Measurements from ENCODE around the gene USP5. TPM values are rescaled to one million over a fixed set of nuclear protein-coding genes. Genes with fewer than 3 reads are reported as not detected.
A peak's percentile ranks its signal among the peaks of the same experiment; 100 is the strongest.
"Not testable (repeated sequence)": the region's sequence is repeated elsewhere in the genome, so short reads cannot be mapped to it uniquely, and the experiment has no call there.

Gene USP5
- total RNA-seq, 1 donor from 2014 or later: 66.2 TPM

DNA sequence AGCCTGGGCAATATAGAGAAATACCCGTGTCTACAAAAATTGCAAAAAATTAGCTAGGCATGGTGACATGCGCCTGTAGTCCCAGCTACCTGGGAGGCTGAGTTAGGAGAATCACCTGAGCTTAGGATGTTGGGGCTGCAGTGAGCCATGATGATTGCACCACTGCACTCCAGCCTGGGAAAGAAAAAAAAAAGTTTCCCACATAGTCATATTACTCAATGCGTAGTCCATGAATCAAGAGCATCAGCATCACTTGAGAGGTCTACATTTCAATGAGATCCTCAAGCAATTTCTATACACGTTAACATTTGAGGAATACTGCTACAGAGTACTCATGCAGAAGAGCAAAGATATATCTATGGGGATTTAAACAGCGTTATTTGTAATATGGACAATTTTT lies 47.5 kb downstream of the USP5 start:
- DNase-seq (no peak), ATAC-seq (no peak)
- intact Hi-C loops (cut with micrococcal nuclease): no loop called here

DNA sequence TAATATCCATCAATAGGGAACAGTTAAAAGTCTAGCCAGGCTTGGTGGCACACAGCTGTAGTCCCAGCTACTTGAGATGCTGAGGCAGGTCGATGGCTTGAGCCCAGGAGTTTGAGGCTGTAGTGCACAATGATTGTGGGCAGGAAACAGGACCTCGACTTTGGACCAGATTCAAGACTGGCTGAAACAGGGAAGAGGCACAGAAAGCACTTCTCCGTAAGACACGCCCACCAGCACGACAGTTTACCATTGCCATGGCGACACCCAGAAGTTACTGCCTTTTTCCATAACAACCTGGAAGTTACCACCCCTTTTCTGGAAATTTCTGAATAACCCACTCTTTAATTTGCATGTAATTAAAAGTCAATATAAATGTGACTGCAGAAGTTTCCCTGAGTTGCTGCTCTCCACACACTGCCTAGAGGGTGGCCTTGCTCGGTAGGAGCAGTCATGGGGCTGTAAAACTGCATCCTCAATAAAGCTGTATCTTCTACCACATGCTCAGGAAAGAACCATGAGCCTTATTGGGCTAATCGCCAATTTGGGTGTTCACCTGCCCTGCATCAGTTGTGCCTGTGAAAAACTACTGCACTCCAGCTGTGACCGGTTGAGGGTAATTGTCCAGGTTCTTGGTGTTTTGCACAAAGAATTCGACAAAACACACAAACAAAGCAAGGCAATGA lies 48.0 kb downstream of the USP5 start:
- intact Hi-C loops (cut with micrococcal nuclease): no loop called here
- ATAC-seq (peak; percentile 8), DNase-seq (peak; percentile 58)

DNA sequence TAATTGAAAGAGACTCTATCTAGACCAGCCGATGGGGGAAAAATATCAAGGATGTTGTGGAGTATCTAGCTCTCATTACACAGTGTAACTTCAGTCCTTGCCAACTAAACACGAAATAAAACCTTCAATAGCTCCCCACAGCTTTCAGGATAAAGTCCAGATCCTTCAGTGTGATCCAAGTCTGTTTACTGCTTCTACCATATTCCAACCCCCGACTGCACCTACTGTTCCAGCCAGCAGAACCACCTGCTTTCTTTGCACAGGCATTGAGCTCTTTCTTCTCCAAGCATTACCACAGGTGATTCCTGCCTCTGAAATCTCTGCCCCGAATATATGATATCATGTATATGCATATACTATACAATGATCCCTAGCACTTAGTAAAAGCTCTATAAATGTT lies 50.5 kb downstream of the USP5 start:
- intact Hi-C loops (cut with micrococcal nuclease): no loop called here
- DNase-seq (no peak), ATAC-seq (no peak)

DNA sequence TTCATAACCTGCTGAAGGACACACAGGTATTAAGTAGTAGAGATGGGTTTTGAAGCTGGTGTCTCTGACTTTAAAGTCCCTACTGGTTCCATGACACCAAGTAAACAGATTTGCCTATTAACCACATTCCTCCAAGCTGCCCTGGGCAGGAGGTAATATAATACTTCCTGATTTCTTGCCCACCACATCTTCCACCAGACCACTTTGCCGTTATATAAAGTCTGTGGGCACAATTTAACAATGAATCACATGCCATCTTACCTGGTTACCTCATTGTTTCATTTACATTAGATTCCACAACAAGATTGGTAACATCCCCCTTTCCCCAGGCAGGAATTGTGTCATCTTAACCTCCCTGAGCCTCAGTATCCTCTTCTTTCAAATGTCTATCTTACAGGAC lies 51.8 kb downstream of the USP5 start:
- ATAC-seq: no peak
- DNase-seq: no peak
- intact Hi-C loops (cut with micrococcal nuclease): no loop called here

DNA sequence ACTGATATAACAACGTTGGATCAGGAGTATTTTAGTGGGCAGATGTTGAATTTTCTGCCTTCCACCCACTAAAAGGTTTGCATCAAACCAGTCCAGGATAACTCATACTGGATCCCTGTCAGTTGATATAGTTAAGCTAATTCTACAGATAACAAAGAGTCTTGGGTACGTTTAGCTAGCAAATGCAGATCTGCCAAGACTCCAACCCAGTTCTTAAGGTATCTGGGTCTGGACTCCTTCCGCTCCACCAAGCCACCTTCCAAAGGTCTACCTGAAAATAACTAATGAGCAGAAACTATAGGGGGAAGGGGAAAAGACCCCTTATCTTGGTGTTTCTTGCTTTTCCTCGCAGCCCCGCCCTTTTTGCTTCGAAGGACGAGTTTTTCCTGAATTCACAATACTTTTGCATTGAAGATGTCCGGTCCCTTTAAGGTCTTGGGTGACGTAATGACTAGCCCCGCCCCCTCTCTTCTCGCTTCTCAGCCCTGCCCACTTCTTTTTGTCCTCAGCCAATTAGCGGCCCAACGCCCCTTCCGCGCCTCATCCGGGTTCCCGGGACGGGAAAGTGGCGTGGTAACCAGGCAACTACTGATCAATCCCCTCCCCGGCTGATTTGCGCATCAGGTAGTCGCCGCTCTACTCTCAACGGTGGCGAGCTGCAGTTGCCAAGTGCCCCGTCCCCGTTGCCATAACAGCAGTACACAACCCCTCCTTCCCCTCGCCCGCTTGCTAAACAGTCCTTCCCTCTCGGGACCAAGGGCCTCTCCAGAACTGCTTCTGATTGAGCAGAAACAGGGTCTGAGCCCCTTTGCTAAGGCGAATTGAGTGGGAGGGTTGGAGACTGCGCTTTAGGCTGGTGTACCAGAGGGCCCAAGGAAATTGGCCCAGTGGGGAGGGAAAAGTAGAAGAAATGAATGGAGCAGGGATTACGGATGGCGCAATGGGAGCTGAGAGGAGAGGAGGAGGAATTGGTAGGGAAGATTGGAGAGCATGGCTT lies 52.6 kb downstream of the USP5 start, which contains the start of gene LRRC23:
TSS of gene LRRC23 (plus strand) at position 543 of the 997 bp plus-strand sequence. CDS start 812 bp downstream, outside the sequence.
- ATAC-seq: peak; percentile 97
- peak; percentile 96 for DNase-seq
- intact Hi-C loops (cut with micrococcal nuclease): no loop called here

DNA sequence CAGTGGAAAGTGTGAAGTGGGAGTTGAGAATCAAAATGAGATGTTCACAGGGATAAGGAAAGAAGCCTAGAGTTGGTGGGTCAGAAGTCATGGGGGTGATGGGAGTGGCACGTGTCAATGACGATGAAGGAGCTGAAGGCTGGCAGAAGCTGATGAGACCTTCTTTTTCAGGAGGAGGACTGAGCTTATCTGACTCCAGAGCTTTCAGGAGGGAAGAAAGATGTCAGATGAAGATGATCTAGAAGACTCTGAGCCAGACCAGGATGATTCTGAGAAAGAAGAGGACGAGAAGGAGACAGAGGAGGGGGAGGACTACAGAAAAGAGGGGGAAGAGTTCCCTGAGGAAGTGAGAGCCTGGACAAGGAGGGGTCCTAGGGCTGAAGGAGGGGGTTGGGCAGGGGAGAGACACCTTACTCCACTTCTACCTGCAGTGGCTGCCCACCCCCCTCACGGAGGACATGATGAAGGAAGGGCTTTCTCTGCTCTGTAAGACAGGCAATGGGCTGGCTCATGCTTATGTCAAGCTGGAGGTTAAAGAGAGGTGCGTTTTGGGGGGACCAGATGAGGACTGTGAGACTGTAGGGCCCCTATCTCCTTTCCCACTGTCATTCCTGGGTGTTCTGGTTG lies 53.6 kb downstream of the USP5 start:
- DNase-seq: no peak
- intact Hi-C loops (cut with micrococcal nuclease): no loop called here
- no peak for ATAC-seq

DNA sequence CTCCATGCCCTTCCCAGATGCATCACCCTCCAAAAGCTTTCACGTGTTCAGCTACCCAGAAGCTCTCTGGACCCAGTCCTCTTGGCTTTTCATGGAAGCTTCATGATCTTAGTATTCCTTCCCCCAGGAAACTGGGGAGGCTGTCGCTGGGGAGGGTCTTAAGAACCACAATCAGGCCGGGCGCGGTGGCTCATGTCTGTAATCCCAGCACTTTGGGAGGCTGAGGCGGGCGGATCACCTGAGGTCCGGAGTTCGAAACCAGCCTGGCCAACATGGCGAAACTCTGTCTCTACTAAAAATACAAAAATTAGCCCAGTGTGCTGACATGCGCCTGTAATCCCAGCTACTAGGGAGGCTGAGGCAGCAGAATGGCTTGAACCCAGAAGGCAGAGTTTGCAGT lies 56.2 kb downstream of the USP5 start:
- intact Hi-C loops (cut with micrococcal nuclease); DNase-seq; ATAC-seq: not testable (repeated sequence)

DNA sequence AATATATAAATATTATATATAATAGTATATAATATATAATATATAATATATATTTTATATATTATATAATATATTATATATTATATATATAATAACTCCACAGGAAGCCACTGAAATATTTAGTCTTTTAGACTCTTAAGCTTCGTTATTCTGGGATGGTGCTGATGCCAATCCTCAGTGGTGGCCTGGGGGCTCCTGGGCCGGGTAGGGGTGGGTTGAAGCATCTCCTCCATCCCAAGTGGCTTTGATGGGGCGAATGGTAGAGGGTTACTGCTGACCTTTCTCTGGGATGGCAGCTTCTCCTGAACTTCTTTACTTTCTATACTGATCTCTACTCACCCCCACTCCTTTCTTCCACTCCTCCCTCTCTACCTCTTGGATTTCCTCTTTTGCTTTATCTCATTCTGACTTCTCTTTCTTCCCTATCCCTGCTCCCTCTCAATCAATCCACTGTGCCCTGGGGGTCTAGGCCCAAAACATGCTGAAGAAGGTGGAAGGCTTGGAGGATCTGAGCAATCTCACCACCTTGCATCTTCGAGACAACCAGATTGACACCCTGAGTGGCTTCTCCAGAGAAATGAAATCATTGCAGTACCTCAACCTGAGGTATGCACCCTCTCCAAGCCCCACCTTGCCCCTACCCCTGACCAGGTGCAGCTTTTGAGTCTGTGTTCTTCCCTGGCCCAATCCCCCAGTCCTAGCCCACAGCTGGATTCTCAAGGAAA lies 57.6 kb downstream of the USP5 start:
- intact Hi-C loops (cut with micrococcal nuclease): no loop called here
- no peak for DNase-seq
- ATAC-seq: no peak

DNA sequence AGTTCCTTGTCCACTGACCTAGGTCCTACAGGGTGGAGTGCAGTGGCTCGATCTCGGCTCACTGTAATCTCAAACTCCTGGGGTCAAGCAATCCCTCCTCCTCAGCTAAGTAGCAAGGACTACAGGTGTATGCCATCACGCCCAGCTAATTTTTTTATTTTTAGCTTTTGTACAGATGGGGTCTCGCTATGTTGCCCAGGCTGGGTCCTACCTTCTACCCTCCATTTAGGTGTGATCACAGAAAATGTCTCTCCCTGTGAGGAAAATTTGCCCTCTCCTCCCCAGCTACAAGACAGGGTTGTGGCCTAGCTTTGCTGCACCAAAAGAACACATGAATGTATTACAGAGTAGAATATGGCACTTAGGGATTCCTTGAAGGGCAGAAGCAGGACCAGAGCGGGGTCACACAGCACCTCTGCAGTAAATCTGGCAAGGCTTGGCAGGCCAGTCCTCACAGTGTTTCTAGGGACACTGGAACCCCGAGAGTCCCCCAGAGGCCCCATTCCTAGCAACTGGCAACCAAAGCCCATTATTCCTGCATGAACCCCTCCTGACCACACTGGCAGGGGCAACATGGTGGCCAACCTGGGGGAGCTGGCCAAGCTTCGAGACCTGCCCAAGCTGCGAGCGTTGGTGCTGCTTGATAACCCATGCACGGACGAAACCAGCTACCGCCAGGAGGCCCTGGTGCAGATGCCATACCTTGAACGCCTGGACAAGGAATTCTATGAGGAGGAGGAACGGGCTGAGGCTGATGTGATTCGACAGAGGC lies 60.4 kb downstream of the USP5 start:
- intact Hi-C loops (cut with micrococcal nuclease): no loop called here
- ATAC-seq: no peak
- DNase-seq: no peak

DNA sequence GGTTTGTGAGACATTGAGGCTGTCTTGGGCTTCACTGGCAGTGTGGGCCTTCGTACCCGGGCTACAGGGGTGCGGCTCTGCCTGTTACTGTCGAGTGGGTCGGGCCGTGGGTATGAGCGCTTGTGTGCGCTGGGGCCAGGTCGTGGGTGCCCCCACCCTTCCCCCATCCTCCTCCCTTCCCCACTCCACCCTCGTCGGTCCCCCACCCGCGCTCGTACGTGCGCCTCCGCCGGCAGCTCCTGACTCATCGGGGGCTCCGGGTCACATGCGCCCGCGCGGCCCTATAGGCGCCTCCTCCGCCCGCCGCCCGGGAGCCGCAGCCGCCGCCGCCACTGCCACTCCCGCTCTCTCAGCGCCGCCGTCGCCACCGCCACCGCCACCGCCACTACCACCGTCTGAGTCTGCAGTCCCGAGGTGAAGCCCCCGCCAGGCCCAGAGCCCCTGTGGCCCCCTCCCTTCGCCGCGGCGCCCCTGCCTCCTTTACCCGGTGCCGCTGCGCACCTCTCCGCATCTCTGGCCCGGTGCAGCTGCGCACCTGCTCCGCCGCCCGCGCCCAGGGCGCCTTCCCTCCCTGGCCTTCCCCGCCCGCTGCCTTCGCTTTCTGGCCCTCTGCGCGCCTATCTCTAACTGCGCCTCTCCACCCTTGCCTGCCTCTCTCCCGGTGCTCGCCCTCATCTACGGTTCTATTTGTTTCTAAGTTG lies 62.4 kb downstream of the USP5 start, which contains the start of gene ENO2:
TSS of gene ENO2 (plus strand) at position 335 of the 701 bp plus-strand sequence. CDS start 1,253 bp downstream, outside the sequence.
- peak; percentile 93 for ATAC-seq
- intact Hi-C loops (cut with micrococcal nuclease): no loop called here
- peak; percentile 85 for DNase-seq

DNA sequence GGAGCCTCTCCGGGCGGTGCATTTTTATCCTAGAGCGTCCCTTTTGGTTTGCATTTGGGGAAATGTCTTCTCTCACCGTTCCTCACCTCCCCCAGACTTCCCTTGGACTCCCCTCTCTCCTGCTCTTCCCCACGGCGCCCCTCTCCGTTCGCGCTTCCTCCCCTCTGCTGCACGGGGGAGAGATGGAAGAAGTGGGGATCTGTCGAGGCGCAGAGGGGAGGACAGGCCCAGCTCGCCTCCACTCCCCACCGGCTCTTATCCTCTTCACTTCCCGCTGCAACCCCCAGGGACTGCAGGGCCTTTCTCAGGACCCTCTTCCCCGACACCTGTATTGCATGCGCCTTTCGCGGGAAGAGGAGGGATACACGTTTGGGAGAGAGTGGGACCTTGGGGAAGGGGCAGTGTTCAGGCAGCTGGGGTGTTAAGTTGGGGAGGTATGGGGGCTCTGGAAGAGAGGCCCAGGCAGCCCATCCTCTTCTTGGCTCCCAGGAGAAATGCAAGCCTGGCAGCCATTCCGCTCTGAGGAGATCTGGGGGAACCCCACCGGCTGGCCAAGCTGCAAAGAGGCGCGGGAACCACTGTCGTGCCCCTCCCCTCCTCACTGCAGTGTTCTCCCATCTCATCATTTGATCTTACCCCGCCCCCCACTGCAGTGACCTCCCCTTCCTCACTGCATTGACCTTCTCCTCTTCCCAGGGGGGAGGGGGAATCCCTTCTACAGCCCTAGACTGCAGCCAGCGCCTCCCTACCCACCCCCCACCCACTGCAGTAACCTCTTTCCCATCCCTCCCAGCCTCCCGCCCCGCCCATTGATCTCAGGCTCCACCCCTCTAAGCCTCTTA lies 63.2 kb downstream of the USP5 start:
- no peak for DNase-seq
- peak; percentile 10 for ATAC-seq
- intact Hi-C loops (cut with micrococcal nuclease): no loop called here

DNA sequence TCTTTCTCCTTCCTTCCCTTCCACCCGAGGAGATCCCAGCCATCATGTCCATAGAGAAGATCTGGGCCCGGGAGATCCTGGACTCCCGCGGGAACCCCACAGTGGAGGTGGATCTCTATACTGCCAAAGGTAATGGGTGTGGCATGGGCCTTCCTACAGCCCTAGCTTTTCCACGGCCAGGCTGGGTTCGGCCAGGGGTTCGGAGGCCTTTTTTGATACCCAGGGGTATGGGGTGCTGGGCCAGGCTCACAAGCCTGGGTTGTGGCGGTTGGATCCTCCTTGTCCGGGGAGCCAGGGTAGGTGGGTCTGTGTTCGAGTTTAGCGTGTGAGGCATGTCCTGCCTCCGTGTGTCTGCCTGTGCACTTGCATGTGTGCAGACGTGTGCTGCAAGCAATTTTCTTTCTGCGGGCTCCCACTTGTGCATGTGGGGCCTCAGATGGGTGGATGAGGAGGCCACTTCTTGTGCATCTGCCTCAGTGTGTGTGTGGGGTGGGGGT lies 63.9 kb downstream of the USP5 start:
- DNase-seq (no peak), ATAC-seq (no peak)
- intact Hi-C loops (cut with micrococcal nuclease): no loop called here

Other genes starting within 250 kb of the USP5 start
- 159 TPM for gene CHD4, start 244.8 kb upstream of the USP5 start, total RNA-seq
- 8.6 TPM for gene LPAR5, start 216.2 kb upstream of the USP5 start, total RNA-seq
- gene ACRBP, start 204.7 kb upstream of the USP5 start, total RNA-seq: 2.2 TPM
- 30.1 TPM for gene ING4, start 189.0 kb upstream of the USP5 start, total RNA-seq
- gene ZNF384, start 162.8 kb upstream of the USP5 start, total RNA-seq: 31.8 TPM
- gene PIANP, start 151.3 kb upstream of the USP5 start, total RNA-seq: 0.25 TPM
- 81.9 TPM for gene COPS7A, start 128.1 kb upstream of the USP5 start, total RNA-seq
- 158 TPM for gene MLF2, start 99.0 kb upstream of the USP5 start, total RNA-seq
- gene PTMS, start 85.8 kb upstream of the USP5 start, total RNA-seq: 133 TPM
- 0.37 TPM for gene LAG3, start 79.6 kb upstream of the USP5 start, total RNA-seq
- 8.4 TPM for gene CD4, start 62.6 kb upstream of the USP5 start, total RNA-seq
- 5.3 TPM for gene GPR162, start 30.3 kb upstream of the USP5 start, total RNA-seq
- 11.5 TPM for gene P3H3, start 23.7 kb upstream of the USP5 start, total RNA-seq
- 5.4 TPM for gene GNB3, start 11.2 kb upstream of the USP5 start, total RNA-seq
- 0.32 TPM for gene CDCA3, start 864 bp upstream of the USP5 start, total RNA-seq
- gene TPI1, start 15.4 kb downstream of the USP5 start, total RNA-seq: 855 TPM
- 2.2 TPM for gene SPSB2, start 21.2 kb downstream of the USP5 start, total RNA-seq
- gene LRRC23, start 52.7 kb downstream of the USP5 start, total RNA-seq: 7.7 TPM
- 12.0 TPM for gene ENO2, start 62.4 kb downstream of the USP5 start, total RNA-seq
- gene ATN1, start 75.8 kb downstream of the USP5 start, total RNA-seq: 83.1 TPM
- gene RNU7-1, start 91.7 kb downstream of the USP5 start, total RNA-seq: not detected
- 238 TPM for gene C12orf57, start 91.9 kb downstream of the USP5 start, total RNA-seq
- gene PTPN6, start 99.2 kb downstream of the USP5 start, total RNA-seq: 6.0 TPM
- gene PHB2, start 118.5 kb downstream of the USP5 start, total RNA-seq: 150 TPM
- 39.4 TPM for gene EMG1, start 118.8 kb downstream of the USP5 start, total RNA-seq
- gene LPCAT3, start 166.3 kb downstream of the USP5 start, total RNA-seq: 55.9 TPM
- gene C1S, start 208.6 kb downstream of the USP5 start, total RNA-seq: 116 TPM
- 142 TPM for gene C1R, start 240.3 kb downstream of the USP5 start, total RNA-seq

Measured in left ventricle myocardium superior (tissue), 1 donor.